Inferior parietal cortex (tissue), 1 donor: ENCODE results near the gene PPA2.

ENCODE experiments used
- DNase-seq: peaks from one replicate; pipeline ENCODE4 v3.0.0-alpha.2; 2016; ENCODE audit errors: extremely low spot score

PPA2 gene

GRCh38 chr4:105392858-105393257, 81.0 kb downstream of the PPA2 start:
- DNase-seq: no peak

GRCh38 chr4:105389167-105389566, 84.7 kb downstream of the PPA2 start:
- no peak for DNase-seq

GRCh38 chr4:105387466-105387865, 86.4 kb downstream of the PPA2 start:
- DNase-seq: no peak

GRCh38 chr4:105386012-105386411, 87.8 kb downstream of the PPA2 start:
- no peak for DNase-seq

GRCh38 chr4:105374071-105374470, 99.8 kb downstream of the PPA2 start:
- no peak for DNase-seq

- DNase-seq: no peak
These were observed 100.5 kb downstream of the PPA2 start for GRCh38 chr4:105373324-105373723.

GRCh38 chr4:105369988-105370387, 103.9 kb downstream of the PPA2 start:
- no peak for DNase-seq

- no peak for DNase-seq
These were observed 112.8 kb downstream of the PPA2 start for GRCh38 chr4:105361053-105361452.

- no peak for DNase-seq
These were observed 116.4 kb downstream of the PPA2 start for GRCh38 chr4:105357258-105357980.

- DNase-seq: no peak
These were observed 117.7 kb downstream of the PPA2 start for GRCh38 chr4:105356194-105356593.

GRCh38 chr4:105352826-105353225, 121.0 kb downstream of the PPA2 start:
- no peak for DNase-seq

- DNase-seq: no peak
These were observed 122.0 kb downstream of the PPA2 start for GRCh38 chr4:105351861-105352260.

- DNase-seq: no peak
These were observed 122.9 kb downstream of the PPA2 start for GRCh38 chr4:105350859-105351490.

GRCh38 chr4:105348719-105349118, 125.1 kb downstream of the PPA2 start:
- DNase-seq: no peak

- no peak for DNase-seq
These were observed 127.0 kb downstream of the PPA2 start for GRCh38 chr4:105346869-105347268.

GRCh38 chr4:105345838-105346237, 128.0 kb downstream of the PPA2 start:
- no peak for DNase-seq

- DNase-seq: no peak
These were observed 128.5 kb downstream of the PPA2 start for GRCh38 chr4:105345358-105345757.

GRCh38 chr4:105344141-105344540, 129.7 kb downstream of the PPA2 start:
- DNase-seq: no peak

GRCh38 chr4:105343146-105343931, 130.5 kb downstream of the PPA2 start:
- DNase-seq: no peak

GRCh38 chr4:105329081-105329480, 144.8 kb downstream of the PPA2 start:
- DNase-seq: no peak

- DNase-seq: no peak
These were observed 145.9 kb downstream of the PPA2 start for GRCh38 chr4:105327956-105328355.

- no peak for DNase-seq
These were observed 146.6 kb downstream of the PPA2 start for GRCh38 chr4:105327222-105327621.
